GM21423 (cell line): ENCODE data around the gene ATP5IF1.

Experiments
- ATAC-seq: cut with Tn5 transposase; IDR thresholded peaks from one replicate; pipeline ENCODE4 v1.9.1; 2021; ENCODE audit warnings: mild to moderate bottlenecking, moderate library complexity; ENCODE audit not compliant: unreplicated experiment

Gene ATP5IF1

DNA sequence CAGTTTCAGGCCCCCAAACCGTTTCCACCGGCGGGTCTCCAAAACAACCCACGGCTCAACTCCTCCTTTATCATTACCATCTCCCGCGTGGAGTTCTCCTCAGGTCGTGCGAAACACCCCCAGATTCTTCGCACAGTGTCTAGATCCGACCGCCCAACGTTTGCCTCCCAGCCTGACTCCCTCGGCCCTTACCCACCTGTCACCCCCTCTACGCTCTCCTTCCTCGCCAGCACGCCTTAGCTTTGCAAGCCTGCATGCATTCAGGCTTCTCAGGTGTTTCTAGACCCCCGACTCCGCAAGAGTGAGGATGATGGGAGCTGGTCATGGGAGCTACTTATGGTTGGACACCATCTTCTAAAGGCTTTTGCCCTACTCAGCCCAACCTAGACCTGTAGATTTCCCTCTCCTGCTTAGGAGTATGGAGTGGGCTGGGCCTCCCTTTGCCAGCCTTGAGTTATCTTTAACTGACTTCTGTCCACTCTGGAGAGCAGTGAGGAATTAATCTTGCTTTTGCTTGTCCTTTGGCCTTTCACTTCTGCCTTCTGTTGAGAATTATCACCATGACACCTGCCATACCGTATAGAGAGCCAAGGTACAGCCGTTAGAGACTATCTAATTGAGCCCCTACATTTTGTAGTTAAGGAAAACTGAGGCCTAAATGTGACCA lies 865 bp downstream of the ATP5IF1 start:
- no peak for ATAC-seq

DNA sequence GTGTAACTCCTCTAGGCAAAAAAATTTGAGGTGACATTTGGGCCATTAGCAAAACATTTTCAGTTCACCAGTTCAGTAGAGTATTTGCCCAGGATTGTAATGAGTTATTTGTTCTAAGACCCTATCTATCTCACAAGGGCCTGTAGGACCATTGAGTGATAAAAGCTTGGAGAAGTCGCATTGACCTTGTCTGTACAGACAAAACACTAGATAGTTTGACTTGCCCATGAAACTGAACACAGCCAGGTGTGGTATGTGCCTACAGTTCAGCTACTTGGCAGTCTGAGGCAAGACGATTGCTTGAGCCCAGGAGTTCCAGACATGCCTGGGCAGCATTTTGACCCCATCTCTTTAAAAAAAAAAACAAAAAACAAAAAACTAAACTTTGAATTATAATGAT lies 3.1 kb downstream of the ATP5IF1 start:
- ATAC-seq = no peak

DNA sequence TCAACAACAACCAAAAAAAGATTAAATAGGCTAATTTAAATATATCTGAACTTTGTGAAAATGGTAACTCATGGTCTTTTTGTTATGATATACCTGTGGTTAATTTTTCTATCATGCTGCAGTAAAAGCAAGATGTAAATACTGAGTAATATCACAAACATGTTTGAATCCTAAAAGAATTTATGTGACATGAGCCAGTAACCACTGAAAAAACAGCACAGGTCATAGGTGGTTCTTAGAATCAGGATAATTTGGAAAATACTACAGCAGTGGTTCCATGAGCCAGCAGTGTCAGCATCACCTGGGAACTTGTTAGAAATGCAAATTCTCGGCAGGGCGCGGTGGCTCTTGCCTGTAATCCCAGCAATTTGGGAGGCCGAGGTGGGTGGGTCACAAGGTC lies 4.1 kb downstream of the ATP5IF1 start:
- ATAC-seq = no peak

DNA sequence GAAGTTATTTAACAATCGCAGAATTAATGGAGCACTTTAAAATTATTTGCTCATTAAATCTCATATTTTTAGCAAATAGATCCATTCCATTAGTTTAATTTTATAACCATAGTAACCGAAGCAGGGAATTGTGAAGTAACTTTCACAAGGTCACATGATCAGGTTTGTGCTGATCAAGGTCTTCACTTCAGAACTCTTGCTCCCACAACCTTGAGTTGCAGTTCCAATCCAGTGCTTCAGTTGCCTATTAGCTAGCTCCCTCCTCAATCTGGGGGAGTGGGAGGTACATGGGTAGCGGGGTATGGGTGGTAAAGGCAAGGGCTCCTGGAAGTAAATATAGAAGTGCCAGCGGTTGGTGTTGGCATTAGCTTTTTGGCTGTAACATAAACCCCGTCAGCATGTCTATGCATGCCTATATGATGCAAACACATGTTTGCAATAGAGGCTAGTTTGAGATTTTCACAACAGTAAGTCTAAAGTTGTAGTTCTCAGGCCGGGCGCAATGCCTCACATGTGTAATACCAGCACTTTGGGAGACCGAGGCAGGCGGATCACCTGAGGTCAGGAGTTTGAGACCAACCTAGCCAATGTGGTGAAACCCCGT lies 5.8 kb downstream of the ATP5IF1 start:
- no peak for ATAC-seq

GRCh38 chr1:28243685-28244311 lies 7.9 kb downstream of the ATP5IF1 start:
- ATAC-seq = no peak

GRCh38 chr1:28244549-28245251 lies 8.8 kb downstream of the ATP5IF1 start:
- ATAC-seq = peak; percentile 22

DNA sequence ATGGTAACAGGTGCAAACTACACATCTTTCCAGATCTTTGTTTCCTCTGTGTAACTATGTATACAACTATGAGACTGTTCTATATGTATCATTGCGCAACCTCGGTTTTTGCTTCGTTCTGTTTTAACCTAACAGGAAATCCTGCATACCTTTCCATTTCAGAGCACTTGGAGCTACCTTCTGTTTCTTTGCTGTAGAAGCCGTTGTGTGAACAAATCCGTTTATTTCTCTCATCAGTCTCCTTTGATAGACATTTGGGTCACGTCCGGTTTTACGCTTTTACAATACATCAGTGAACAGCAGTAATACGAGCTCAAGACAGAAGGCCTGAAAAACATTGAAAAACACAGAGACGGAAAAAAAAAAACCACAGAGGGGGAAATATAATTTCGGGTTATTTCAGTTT lies 10.5 kb downstream of the ATP5IF1 start:
- ATAC-seq = no peak

GRCh38 chr1:28247612-28248272 lies 11.8 kb downstream of the ATP5IF1 start:
- ATAC-seq = no peak

- no peak for ATAC-seq
Observed at GRCh38 chr1:28248273-28249012, 12.5 kb downstream of the ATP5IF1 start.

DNA sequence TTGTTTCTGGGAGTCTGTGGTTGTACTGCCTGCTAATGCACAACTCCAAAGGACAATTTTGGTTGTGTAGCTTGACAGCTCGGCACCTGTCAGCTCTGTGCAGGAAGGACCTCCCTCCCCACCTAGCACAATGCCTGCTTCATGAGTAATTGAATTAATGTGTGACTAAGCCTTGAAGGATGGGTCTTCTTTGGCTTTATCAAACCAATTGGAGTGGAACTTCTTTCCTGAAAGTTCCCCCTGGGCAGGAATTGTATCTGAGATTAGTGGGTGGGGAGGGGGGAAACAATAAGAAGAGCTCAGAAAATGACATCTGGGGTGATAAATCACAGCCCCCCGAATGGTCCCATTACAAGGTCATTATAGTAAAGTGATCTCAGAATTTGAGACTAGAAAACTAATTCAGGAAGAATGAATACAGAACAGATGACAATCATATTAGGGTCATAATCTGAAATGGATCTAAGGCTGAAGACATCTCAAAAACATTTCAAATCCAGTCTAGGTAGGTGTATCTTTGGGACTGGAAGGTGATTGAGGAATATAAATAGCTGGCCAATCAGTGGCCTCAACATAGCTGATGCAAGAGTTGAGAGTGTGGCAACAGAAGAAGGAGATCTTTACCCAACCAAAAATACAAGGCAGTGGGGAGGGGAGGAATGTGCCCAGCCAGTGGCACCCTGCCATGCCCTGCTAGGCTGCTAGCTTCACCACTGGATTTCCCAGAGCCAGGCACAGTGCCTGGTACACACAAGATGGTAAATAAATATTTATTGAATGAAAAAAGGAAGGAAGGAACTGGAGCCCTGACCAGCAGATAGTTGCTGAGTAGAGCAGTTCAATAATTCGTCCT lies 13.3 kb downstream of the ATP5IF1 start:
- ATAC-seq = no peak

DNA sequence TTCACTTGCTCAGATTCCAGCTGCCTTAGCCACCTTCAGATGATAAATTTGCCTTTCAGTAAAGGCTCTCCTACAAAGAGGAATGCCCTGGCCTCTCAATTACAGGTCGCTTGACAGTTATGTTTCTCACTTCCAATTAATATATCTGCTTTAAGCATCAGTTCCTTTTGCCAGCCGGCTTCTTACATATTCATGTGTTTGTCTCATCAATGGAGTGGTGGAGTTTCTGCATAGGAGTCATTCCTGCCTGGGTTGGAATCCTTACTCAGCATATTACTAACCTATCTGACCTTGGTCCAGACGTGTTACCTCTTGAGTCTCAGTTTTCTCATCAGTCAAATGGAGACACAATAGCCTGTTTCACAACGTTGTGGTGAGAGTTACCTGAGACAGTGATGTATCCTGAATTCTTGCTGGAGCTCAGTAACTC lies 14.0 kb downstream of the ATP5IF1 start:
- no peak for ATAC-seq

DNA sequence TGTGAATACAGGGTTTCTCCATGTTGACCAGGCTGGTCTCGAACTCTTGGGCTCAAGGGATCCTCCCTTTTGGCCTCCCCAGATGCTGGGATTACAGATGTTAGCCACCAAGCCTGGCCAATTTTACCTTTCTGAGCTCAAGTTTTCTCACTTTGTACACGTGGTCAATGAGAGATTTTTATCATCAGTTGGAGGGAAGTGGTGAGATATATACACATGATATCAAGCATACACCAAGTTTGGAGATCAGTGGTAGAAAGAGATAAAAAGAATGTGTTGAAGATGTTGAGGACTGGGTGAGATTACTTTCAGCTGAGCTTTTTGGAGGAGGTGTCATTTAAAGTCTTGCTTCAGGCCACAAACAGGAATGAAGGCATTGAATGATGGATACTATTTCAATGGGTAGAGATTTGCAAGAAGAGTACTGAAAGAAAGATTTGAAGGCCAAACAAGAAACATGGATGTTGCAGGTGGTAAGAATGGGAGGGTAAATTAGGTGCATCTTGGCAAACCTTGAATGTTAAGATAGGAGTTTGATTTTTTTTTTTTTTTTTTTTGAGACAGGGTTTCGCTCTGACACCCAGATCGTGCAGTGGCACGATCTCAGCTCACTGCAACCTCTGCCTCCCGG lies 20.4 kb downstream of the ATP5IF1 start:
- ATAC-seq = no peak

- no peak for ATAC-seq
Observed at GRCh38 chr1:28257736-28258135, 21.8 kb downstream of the ATP5IF1 start.

GRCh38 chr1:28258628-28259251 lies 22.8 kb downstream of the ATP5IF1 start:
- no peak for ATAC-seq

DNA sequence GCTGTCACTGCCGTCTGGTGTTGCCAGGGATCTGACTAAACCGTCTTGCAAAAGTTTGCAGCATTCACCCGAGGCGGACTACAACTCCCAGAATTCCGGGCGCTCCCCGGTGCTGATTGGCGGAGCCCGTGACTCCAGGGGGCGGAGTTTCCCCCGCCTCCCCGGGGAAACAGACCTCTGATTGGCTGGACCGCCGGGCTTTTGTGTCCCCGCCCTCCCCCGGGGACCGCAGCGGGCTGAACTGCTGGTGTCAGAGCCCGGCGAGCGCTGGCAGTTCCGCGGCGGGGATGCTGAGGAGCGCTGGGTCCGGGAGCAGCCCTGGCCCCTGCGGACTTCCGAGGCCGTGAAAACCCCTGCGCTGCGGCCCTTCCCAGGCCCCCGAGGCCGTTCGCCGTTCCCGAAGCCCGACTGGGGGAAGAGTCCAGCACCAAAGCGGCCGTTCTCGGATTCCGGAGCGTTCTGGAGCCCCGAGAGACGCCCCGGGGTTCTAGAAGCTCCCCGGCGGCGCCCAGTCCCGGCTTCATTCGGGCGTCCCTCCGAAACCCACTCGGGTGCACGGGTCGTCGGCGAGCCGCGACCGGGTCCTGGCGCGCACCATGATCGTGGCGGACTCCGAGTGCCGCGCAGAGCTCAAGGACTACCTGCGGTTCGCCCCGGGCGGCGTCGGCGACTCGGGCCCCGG lies 23.5 kb downstream of the ATP5IF1 start, which contains the start of gene SESN2:
SESN2 (plus strand) TSS at position 267 of the 682 bp plus-strand sequence; CDS start at position 597, 330 bp downstream.
- peak; percentile 95 for ATAC-seq

- ATAC-seq = peak; percentile 5
Observed at GRCh38 chr1:28259934-28260802, 24.2 kb downstream of the ATP5IF1 start.

GRCh38 chr1:28260803-28261174 lies 24.9 kb downstream of the ATP5IF1 start:
- no peak for ATAC-seq
